Fibroblast of villous mesenchyme (primary cell): ENCODE measurements around the gene FGF12. TPM values are rescaled to one million over a fixed set of nuclear protein-coding genes. Genes with fewer than 3 reads are reported as not detected.

Experiments used
- DNase-seq: peaks from one replicate; pipeline ENCODE4 v3.0.0-alpha.2; 2010; ENCODE audit warnings: low read depth
- H3K4me3 ChIP-seq: 2 replicates; pipeline ENCODE4 v1.5.1; 2011; ENCODE audit warnings: low read depth, mild to moderate bottlenecking, low read length
- CTCF ChIP-seq: IDR thresholded peaks from 2 replicates; pipeline ENCODE4 v1.5.1; 2012; ENCODE audit warnings: low read depth, mild to moderate bottlenecking, low read length; ENCODE audit not compliant: insufficient read depth
- total RNA-seq: library from RNA; depleted of rRNA; stranded (reverse); fragments of >200 nt; gene quantifications from 2 replicates; pipeline ENCODE4 v1.2.3, GENCODE V29; 2012

The FGF12 gene
- total RNA-seq, 1 donor, result under 0.01 TPM

- TF ChIP-seq CTCF, result no peak
- no peak for DNase-seq
- no peak overlapping the region for H3K4me3 ChIP-seq
These were observed 278.3 kb downstream of the FGF12 start for GRCh38 chr3:192449036-192449435.

- no peak overlapping the region for H3K4me3 ChIP-seq
- TF ChIP-seq CTCF, result no peak
- DNase-seq, result no peak
These were observed 281.3 kb downstream of the FGF12 start for GRCh38 chr3:192445770-192446644.

- DNase-seq, result no peak
- no peak for TF ChIP-seq CTCF
- no peak overlapping the region for H3K4me3 ChIP-seq
These were observed 282.6 kb downstream of the FGF12 start for GRCh38 chr3:192444791-192445106.

GRCh38 chr3:192444096-192444790, 283.1 kb downstream of the FGF12 start:
- DNase-seq, result peak; percentile 55
- no peak overlapping the region for H3K4me3 ChIP-seq
- peak; percentile 99 for TF ChIP-seq CTCF

- no peak overlapping the region for H3K4me3 ChIP-seq
- DNase-seq, result no peak
- no peak for TF ChIP-seq CTCF
These were observed 292.1 kb downstream of the FGF12 start for GRCh38 chr3:192435241-192435640.

GRCh38 chr3:192434186-192434585, 293.2 kb downstream of the FGF12 start:
- no peak for DNase-seq
- TF ChIP-seq CTCF, result no peak
- H3K4me3 ChIP-seq, result no peak overlapping the region
